ENCODE measurements around the gene KLHDC3.
"Not testable (repeated sequence)": the region's sequence is repeated elsewhere in the genome, so short reads cannot be mapped to it uniquely, and the experiment has no call there.

KLHDC3 gene

GRCh38 chr6:43032326-43032725 lies 18.3 kb downstream of the KLHDC3 start:
- no peak for DNase-seq

- DNase-seq = no peak
Measured at GRCh38 chr6:43033496-43034189, 19.6 kb downstream of the KLHDC3 start.

- DNase-seq = no peak
Measured at GRCh38 chr6:43034190-43034525, 20.1 kb downstream of the KLHDC3 start.

- no peak for DNase-seq
Measured at GRCh38 chr6:43035495-43036194, 21.6 kb downstream of the KLHDC3 start.

GRCh38 chr6:43036712-43037111 lies 22.7 kb downstream of the KLHDC3 start:
- DNase-seq = no peak

GRCh38 chr6:43037197-43037596 lies 23.1 kb downstream of the KLHDC3 start:
- no peak for DNase-seq

- no peak for DNase-seq
Measured at GRCh38 chr6:43037706-43038105, 23.7 kb downstream of the KLHDC3 start.

GRCh38 chr6:43038727-43039126 lies 24.7 kb downstream of the KLHDC3 start:
- DNase-seq = no peak

- no peak for DNase-seq
Measured at GRCh38 chr6:43040542-43041257, 26.7 kb downstream of the KLHDC3 start.

GRCh38 chr6:43041475-43041874 lies 27.4 kb downstream of the KLHDC3 start:
- DNase-seq = not testable (repeated sequence)

GRCh38 chr6:43043310-43043709 lies 29.3 kb downstream of the KLHDC3 start:
- DNase-seq = no peak

- no peak for DNase-seq
Measured at GRCh38 chr6:43045371-43045930, 31.4 kb downstream of the KLHDC3 start.

- no peak for DNase-seq
Measured at GRCh38 chr6:43047998-43048397, 33.9 kb downstream of the KLHDC3 start.

GRCh38 chr6:43050981-43051380 lies 36.9 kb downstream of the KLHDC3 start:
- DNase-seq = no peak

- no peak for DNase-seq
Measured at GRCh38 chr6:43052225-43052841, 38.3 kb downstream of the KLHDC3 start.

- peak; percentile 34 for DNase-seq
Measured at GRCh38 chr6:43052842-43053544, 38.9 kb downstream of the KLHDC3 start.

- peak; percentile 97 for DNase-seq
Measured at GRCh38 chr6:43053545-43054205, 39.6 kb downstream of the KLHDC3 start, which contains the start of gene CUL7. Gene CUL7, minus strand, starts transcription at chr6:43053851. Its CDS starts 1,063 bp downstream, at chr6:43052788.

GRCh38 chr6:43054206-43054943 lies 40.3 kb downstream of the KLHDC3 start:
- no peak for DNase-seq

- DNase-seq = no peak
Measured at GRCh38 chr6:43055966-43056365, 41.9 kb downstream of the KLHDC3 start.

GRCh38 chr6:43058531-43058930 lies 44.5 kb downstream of the KLHDC3 start:
- no peak for DNase-seq

Data from fibroblast of skin of right quadriceps (primary cell).